ENCODE measurements around the gene TMEM178B.
A peak's percentile ranks its signal among the peaks of the same experiment; 100 is the strongest.

Gene TMEM178B

GRCh38 chr7:141421306-141421705, 347.4 kb downstream of the TMEM178B start:
- Histone ChIP-seq H3K9ac (no peak overlapping the region), H4K20me1 (no peaks in the 10 kb centered on the region), H3K9me3 (replicated peaks in 1 of 11) (peaks cover 0 to 3% (median under 1%) of the 10 kb centered on the region in 11 experiments; a peak in 7 of 22 replicates), H3K27ac (no peak overlapping the region), H3K27me3 (no peaks in the 10 kb centered on the region), H3K4me2 (no peak overlapping the region), H3K36me3 (no peaks in the 10 kb centered on the region), H3K4me1 (peaks cover 11 to 30% (median 12%) of the 10 kb centered on the region in 10 experiments; a peak in 18 of 20 replicates), H3K4me3 (no peak overlapping the region)
- TF ChIP-seq Cebpa-rat (IDR thresholded peaks at IDR 0.05) = no peak

GRCh38 chr7:141427134-141427533, 353.3 kb downstream of the TMEM178B start:
- H3K27me3 ChIP-seq = no peaks in the 10 kb centered on the region; a peak in 1 of 22 replicates
- peaks cover 10 to 24% (median 16%) of the 10 kb centered on the region in 11 experiments; a peak in 21 of 22 replicates for H3K9me3 ChIP-seq (replicated peaks in 1 of 11)
- TF ChIP-seq Cebpa-rat (IDR thresholded peaks at IDR 0.05) = no peak

GRCh38 chr7:141430455-141431139, 356.7 kb downstream of the TMEM178B start:
- peaks cover 10 to 24% (median 16%) of the 10 kb centered on the region in 11 experiments; a peak in 21 of 22 replicates for H3K9me3 ChIP-seq (replicated peaks in 1 of 11)
- no peaks in the 10 kb centered on the region for H4K20me1 ChIP-seq
- no peak overlapping the region for H3K4me2 ChIP-seq
- H3K27ac ChIP-seq = no peak overlapping the region
- TF ChIP-seq Cebpa-rat (IDR thresholded peaks at IDR 0.05) = no peak
- H3K9ac ChIP-seq = no peak overlapping the region
- peaks cover 5 to 11% (median 7%) of the 10 kb centered on the region in 10 experiments; a peak in 18 of 20 replicates for H3K4me1 ChIP-seq
- no peaks in the 10 kb centered on the region for H3K36me3 ChIP-seq
- no peak overlapping the region for H3K4me3 ChIP-seq
- no peaks in the 10 kb centered on the region; a peak in 1 of 22 replicates for H3K27me3 ChIP-seq

More at GRCh38 chr7:141427134-141427533, 353.3 kb downstream of the TMEM178B start:
- Histone ChIP-seq H3K9ac (no peak overlapping the region), H3K4me2 (no peak overlapping the region), H3K4me3 (no peak overlapping the region), H3K27ac (no peak overlapping the region), H3K4me1 (peaks cover 11 to 16% (median 13%) of the 10 kb centered on the region in 10 experiments; a peak in 18 of 20 replicates), H3K36me3 (no peaks in the 10 kb centered on the region), H4K20me1 (no peaks in the 10 kb centered on the region)

GRCh38 chr7:141431140-141431479, 357.2 kb downstream of the TMEM178B start:
- no peak for TF ChIP-seq Cebpa-rat (IDR thresholded peaks at IDR 0.05)
- peaks cover 5 to 11% (median 7%) of the 10 kb centered on the region in 10 experiments; a peak in 18 of 20 replicates for H3K4me1 ChIP-seq
- H4K20me1 ChIP-seq = no peaks in the 10 kb centered on the region
- H3K27ac ChIP-seq = no peak overlapping the region
- no peaks in the 10 kb centered on the region for H3K36me3 ChIP-seq
- H3K9me3 ChIP-seq (replicated peaks in 1 of 11) = peaks cover 10 to 24% (median 16%) of the 10 kb centered on the region in 11 experiments; a peak in 21 of 22 replicates
- H3K4me2 ChIP-seq = no peak overlapping the region
- H3K9ac ChIP-seq = no peak overlapping the region
- no peaks in the 10 kb centered on the region; a peak in 1 of 22 replicates for H3K27me3 ChIP-seq
- no peak overlapping the region for H3K4me3 ChIP-seq

GRCh38 chr7:141431711-141432110, 357.8 kb downstream of the TMEM178B start:
- Histone ChIP-seq H3K36me3 (no peaks in the 10 kb centered on the region), H3K4me2 (no peak overlapping the region), H3K27ac (no peak overlapping the region), H4K20me1 (no peaks in the 10 kb centered on the region), H3K4me3 (no peak overlapping the region), H3K4me1 (peaks cover 10 to 14% (median 12%) of the 10 kb centered on the region in 10 experiments; a peak in 19 of 20 replicates), H3K9me3 (replicated peaks in 1 of 11) (peaks cover 10 to 19% (median 13%) of the 10 kb centered on the region in 11 experiments; a peak in 21 of 22 replicates), H3K9ac (no peak overlapping the region), H3K27me3 (no peaks in the 10 kb centered on the region; a peak in 1 of 22 replicates)
- no peak for TF ChIP-seq Cebpa-rat (IDR thresholded peaks at IDR 0.05)

GRCh38 chr7:141433698-141434097, 359.8 kb downstream of the TMEM178B start:
- TF ChIP-seq Cebpa-rat (IDR thresholded peaks at IDR 0.05) = no peak
- Histone ChIP-seq H3K9me3 (replicated peaks in 1 of 11) (peaks cover 0 to 1% (median 0%) of the 10 kb centered on the region in 11 experiments; a peak in 3 of 22 replicates), H3K4me2 (no peak overlapping the region), H3K4me1 (peaks cover 12 to 22% (median 18%) of the 10 kb centered on the region in 10 experiments; a peak in 19 of 20 replicates), H3K36me3 (no peaks in the 10 kb centered on the region), H4K20me1 (no peaks in the 10 kb centered on the region), H3K27me3 (no peaks in the 10 kb centered on the region; a peak in 1 of 22 replicates), H3K4me3 (no peak overlapping the region), H3K9ac (no peak overlapping the region), H3K27ac (no peak overlapping the region)

- Histone ChIP-seq H3K4me1 (peaks cover 12 to 22% (median 18%) of the 10 kb centered on the region in 10 experiments; a peak in 19 of 20 replicates), H4K20me1 (no peaks in the 10 kb centered on the region), H3K4me3 (no peak overlapping the region), H3K9me3 (replicated peaks in 1 of 11) (no peaks in the 10 kb centered on the region), H3K36me3 (no peaks in the 10 kb centered on the region), H3K9ac (no peak overlapping the region; a peak in 1 of 22 replicates), H3K4me2 (peak overlapping the region; percentile 36 to 72 (median 56); a peak in 20 of 22 replicates), H3K27ac (peak overlapping the region in 5 of 11 experiments; percentile 2 to 55 (median 22); a peak in 4 of 22 replicates), H3K27me3 (no peaks in the 10 kb centered on the region)
- TF ChIP-seq Cebpa-rat (IDR thresholded peaks at IDR 0.05) = no peak
These were observed 362.3 kb downstream of the TMEM178B start for GRCh38 chr7:141436139-141436538.

- TF ChIP-seq Cebpa-rat (IDR thresholded peaks at IDR 0.05) = no peak
- Histone ChIP-seq H3K27me3 (no peaks in the 10 kb centered on the region), H3K9me3 (replicated peaks in 1 of 11) (no peaks in the 10 kb centered on the region), H3K27ac (peak overlapping the region in 3 of 11 experiments; percentile 18 to 55 (median 35); a peak in 3 of 22 replicates), H4K20me1 (no peaks in the 10 kb centered on the region), H3K36me3 (no peaks in the 10 kb centered on the region), H3K4me3 (no peak overlapping the region), H3K4me2 (peak overlapping the region; percentile 36 to 72 (median 56); a peak in 20 of 22 replicates), H3K4me1 (peaks cover 12 to 22% (median 18%) of the 10 kb centered on the region in 10 experiments; a peak in 19 of 20 replicates), H3K9ac (peak overlapping the region in 1 of 11 experiments; percentile 24; a peak in 1 of 22 replicates)
These were observed 362.8 kb downstream of the TMEM178B start for GRCh38 chr7:141436575-141437075.

- no peaks in the 10 kb centered on the region for H3K27me3 ChIP-seq
- peaks cover 12 to 22% (median 18%) of the 10 kb centered on the region in 10 experiments; a peak in 19 of 20 replicates for H3K4me1 ChIP-seq
- H3K27ac ChIP-seq = no peak overlapping the region
- TF ChIP-seq Cebpa-rat (IDR thresholded peaks at IDR 0.05) = no peak
- no peak overlapping the region for H3K9ac ChIP-seq
- H3K9me3 ChIP-seq (replicated peaks in 1 of 11) = no peaks in the 10 kb centered on the region
- H3K4me2 ChIP-seq = no peak overlapping the region
- no peaks in the 10 kb centered on the region for H3K36me3 ChIP-seq
- H4K20me1 ChIP-seq = no peaks in the 10 kb centered on the region
- no peak overlapping the region for H3K4me3 ChIP-seq
These were observed 365.3 kb downstream of the TMEM178B start for GRCh38 chr7:141439164-141439563.
